NB4 (cell line): Measurements from ENCODE around the gene CEP19.

Experiments
- CTCF ChIP-seq: IDR thresholded peaks from one replicate; pipeline ENCODE4 v1.5.1; 2012; ENCODE audit warnings: low read depth, low read length
- MAX ChIP-seq: IDR thresholded peaks from 2 replicates; pipeline ENCODE4 v1.6.1; 2011; ENCODE audit warnings: low read depth, low read length
- POLR2A ChIP-seq: IDR thresholded peaks from 2 replicates; pipeline ENCODE4 v1.6.1; 2011; ENCODE audit warnings: mild to moderate bottlenecking; ENCODE audit not compliant: insufficient read length; ENCODE audit errors: extremely low read depth

GRCh38 chr3:196726788-196727675 lies 15.0 kb upstream of the CEP19 start:
- no peak for TF ChIP-seq POLR2A
- no peak for TF ChIP-seq CTCF
- no peak for TF ChIP-seq MAX
